Measurements from ENCODE around the gene EHD4.

The EHD4 gene

GRCh38 chr15:41937568-41937923, 34.8 kb downstream of the EHD4 start:
- H3K9me3 ChIP-seq (ENCODE audit: control insufficient read depth, low read depth, low read length): no peaks in the 10 kb centered on the region
- H3K36me3 ChIP-seq (ENCODE audit: control insufficient read depth, low read depth, low read length): peaks cover 6% of the 10 kb centered on the region
- H3K4me3 ChIP-seq (ENCODE audit: low read length): no peak overlapping the region
- no peaks in the 10 kb centered on the region for H3K27me3 ChIP-seq (ENCODE audit: control insufficient read depth, insufficient read depth, low read length)
- H3K27ac ChIP-seq (ENCODE audit: low read length): no peak overlapping the region
- H3K9ac ChIP-seq (ENCODE audit: low read length): no peak overlapping the region
- H3K4me1 ChIP-seq (ENCODE audit: control insufficient read depth, low read depth, low read length): peaks cover 6% of the 10 kb centered on the region

DNA sequence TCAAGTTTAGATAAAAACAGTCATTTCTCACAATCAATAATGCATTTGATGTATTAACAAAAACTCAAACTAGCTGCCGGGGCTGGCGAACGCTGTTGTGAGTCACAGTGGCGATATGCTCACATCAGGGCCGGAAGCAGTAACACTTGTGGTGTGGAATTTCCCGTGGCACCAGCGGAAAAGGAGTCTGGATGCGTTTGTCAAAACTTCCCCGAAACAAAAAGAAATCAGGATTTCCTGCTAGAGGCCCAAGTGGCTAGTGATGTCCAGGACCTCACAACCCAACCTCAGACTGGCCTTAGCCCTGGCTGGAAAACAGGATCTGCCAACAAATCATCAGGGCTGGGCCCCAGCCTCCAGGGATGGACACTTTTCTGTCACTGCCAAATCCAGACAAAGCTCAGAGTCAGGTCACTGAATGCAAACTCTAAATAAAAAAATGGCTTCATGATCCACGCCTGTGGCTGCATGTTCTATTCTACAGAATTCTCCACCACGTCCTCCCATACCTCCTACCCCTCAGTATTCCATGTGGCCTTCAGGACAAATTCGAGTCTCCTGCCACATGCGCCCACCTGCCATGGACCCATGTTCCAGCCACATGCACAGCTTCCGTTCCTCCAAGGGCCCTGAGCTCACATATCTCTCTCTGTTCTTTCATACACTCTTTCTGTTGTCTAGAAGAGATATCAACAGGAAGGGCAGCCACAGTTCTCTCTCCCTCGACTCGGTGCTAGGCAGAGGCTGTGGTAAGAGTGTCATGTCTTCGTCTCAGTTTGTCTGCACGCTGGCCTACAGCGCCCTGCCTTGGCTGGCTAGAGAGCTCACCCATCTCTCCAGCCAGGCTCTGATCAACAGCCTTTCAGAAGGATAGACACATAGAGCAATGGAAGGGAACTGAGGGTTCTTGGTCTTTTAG, 35.4 kb downstream of the EHD4 start:
- Histone ChIP-seq H3K9ac (ENCODE audit: low read length) (no peak overlapping the region), H3K4me1 (ENCODE audit: control insufficient read depth, low read depth, low read length) (peaks cover 6% of the 10 kb centered on the region), H3K36me3 (ENCODE audit: control insufficient read depth, low read depth, low read length) (peaks cover 6% of the 10 kb centered on the region), H3K9me3 (ENCODE audit: control insufficient read depth, low read depth, low read length) (no peaks in the 10 kb centered on the region), H3K27ac (ENCODE audit: low read length) (no peak overlapping the region), H3K27me3 (ENCODE audit: control insufficient read depth, insufficient read depth, low read length) (no peaks in the 10 kb centered on the region), H3K4me3 (ENCODE audit: low read length) (no peak overlapping the region)

GRCh38 chr15:41936155-41936554, 36.2 kb downstream of the EHD4 start:
- no peak overlapping the region for H3K27ac ChIP-seq (ENCODE audit: low read length)
- H3K9ac ChIP-seq (ENCODE audit: low read length): no peak overlapping the region
- H3K27me3 ChIP-seq (ENCODE audit: control insufficient read depth, insufficient read depth, low read length): no peaks in the 10 kb centered on the region
- no peak overlapping the region for H3K4me3 ChIP-seq (ENCODE audit: low read length)
- no peaks in the 10 kb centered on the region for H3K9me3 ChIP-seq (ENCODE audit: control insufficient read depth, low read depth, low read length)
- H3K4me1 ChIP-seq (ENCODE audit: control insufficient read depth, low read depth, low read length): peaks cover 6% of the 10 kb centered on the region
- H3K36me3 ChIP-seq (ENCODE audit: control insufficient read depth, low read depth, low read length): peaks cover 6% of the 10 kb centered on the region

- Histone ChIP-seq H3K9ac (ENCODE audit: low read length) (no peak overlapping the region), H3K9me3 (ENCODE audit: control insufficient read depth, low read depth, low read length) (no peaks in the 10 kb centered on the region), H3K36me3 (ENCODE audit: control insufficient read depth, low read depth, low read length) (peaks cover 6% of the 10 kb centered on the region), H3K4me1 (ENCODE audit: control insufficient read depth, low read depth, low read length) (peaks cover 6% of the 10 kb centered on the region), H3K27ac (ENCODE audit: low read length) (no peak overlapping the region), H3K4me3 (ENCODE audit: low read length) (no peak overlapping the region), H3K27me3 (ENCODE audit: control insufficient read depth, insufficient read depth, low read length) (no peaks in the 10 kb centered on the region)
These were observed 36.8 kb downstream of the EHD4 start for GRCh38 chr15:41935566-41936020.

- Histone ChIP-seq H3K36me3 (ENCODE audit: control insufficient read depth, low read depth, low read length) (no peaks in the 10 kb centered on the region), H3K4me3 (ENCODE audit: low read length) (no peak overlapping the region), H3K9ac (ENCODE audit: low read length) (no peak overlapping the region), H3K27me3 (ENCODE audit: control insufficient read depth, insufficient read depth, low read length) (no peaks in the 10 kb centered on the region), H3K9me3 (ENCODE audit: control insufficient read depth, low read depth, low read length) (no peaks in the 10 kb centered on the region), H3K4me1 (ENCODE audit: control insufficient read depth, low read depth, low read length) (peaks cover 6% of the 10 kb centered on the region), H3K27ac (ENCODE audit: low read length) (no peak overlapping the region)
These were observed 37.5 kb downstream of the EHD4 start for GRCh38 chr15:41934843-41935242.

- no peaks in the 10 kb centered on the region for H3K36me3 ChIP-seq (ENCODE audit: control insufficient read depth, low read depth, low read length)
- no peak overlapping the region for H3K4me3 ChIP-seq (ENCODE audit: low read length)
- H3K4me1 ChIP-seq (ENCODE audit: control insufficient read depth, low read depth, low read length): peaks cover 6% of the 10 kb centered on the region
- no peak overlapping the region for H3K27ac ChIP-seq (ENCODE audit: low read length)
- no peak overlapping the region for H3K9ac ChIP-seq (ENCODE audit: low read length)
- H3K9me3 ChIP-seq (ENCODE audit: control insufficient read depth, low read depth, low read length): no peaks in the 10 kb centered on the region
- no peaks in the 10 kb centered on the region for H3K27me3 ChIP-seq (ENCODE audit: control insufficient read depth, insufficient read depth, low read length)
These were observed 38.6 kb downstream of the EHD4 start for GRCh38 chr15:41933771-41934170.

GRCh38 chr15:41933326-41933725, 39.0 kb downstream of the EHD4 start:
- H3K4me1 ChIP-seq (ENCODE audit: control insufficient read depth, low read depth, low read length): peaks cover 6% of the 10 kb centered on the region
- H3K27me3 ChIP-seq (ENCODE audit: control insufficient read depth, insufficient read depth, low read length): no peaks in the 10 kb centered on the region
- no peak overlapping the region for H3K27ac ChIP-seq (ENCODE audit: low read length)
- no peak overlapping the region for H3K4me3 ChIP-seq (ENCODE audit: low read length)
- no peaks in the 10 kb centered on the region for H3K36me3 ChIP-seq (ENCODE audit: control insufficient read depth, low read depth, low read length)
- no peak overlapping the region for H3K9ac ChIP-seq (ENCODE audit: low read length)
- no peaks in the 10 kb centered on the region for H3K9me3 ChIP-seq (ENCODE audit: control insufficient read depth, low read depth, low read length)

- H3K4me3 ChIP-seq (ENCODE audit: low read length): no peak overlapping the region
- H3K27me3 ChIP-seq (ENCODE audit: control insufficient read depth, insufficient read depth, low read length): no peaks in the 10 kb centered on the region
- no peaks in the 10 kb centered on the region for H3K9me3 ChIP-seq (ENCODE audit: control insufficient read depth, low read depth, low read length)
- H3K36me3 ChIP-seq (ENCODE audit: control insufficient read depth, low read depth, low read length): no peaks in the 10 kb centered on the region
- peaks cover 6% of the 10 kb centered on the region for H3K4me1 ChIP-seq (ENCODE audit: control insufficient read depth, low read depth, low read length)
- H3K9ac ChIP-seq (ENCODE audit: low read length): no peak overlapping the region
- no peak overlapping the region for H3K27ac ChIP-seq (ENCODE audit: low read length)
These were observed 39.7 kb downstream of the EHD4 start for GRCh38 chr15:41932511-41933289.

DNA sequence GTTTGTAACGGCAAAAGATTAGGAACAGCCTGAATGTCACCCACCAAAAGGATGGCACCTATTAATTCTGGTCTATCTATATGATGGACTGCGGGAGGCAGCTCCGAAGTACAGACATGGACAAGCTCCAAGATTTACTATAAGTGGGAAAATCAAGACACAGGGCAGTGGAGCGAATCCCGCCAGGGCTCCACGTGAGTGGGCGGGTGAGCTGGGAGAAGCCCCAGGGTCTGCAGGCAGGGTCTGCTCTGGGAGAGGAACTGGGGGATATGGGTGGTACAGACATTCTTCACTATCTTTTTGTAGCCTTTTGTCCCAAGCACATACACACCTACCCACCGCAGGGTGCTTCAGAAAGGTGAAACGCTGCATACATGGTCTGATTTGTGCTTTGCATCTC, 40.3 kb downstream of the EHD4 start:
- H3K4me3 ChIP-seq (ENCODE audit: low read length): no peak overlapping the region
- H3K36me3 ChIP-seq (ENCODE audit: control insufficient read depth, low read depth, low read length): no peaks in the 10 kb centered on the region
- no peak overlapping the region for H3K9ac ChIP-seq (ENCODE audit: low read length)
- H3K4me1 ChIP-seq (ENCODE audit: control insufficient read depth, low read depth, low read length): peaks cover 6% of the 10 kb centered on the region
- H3K27me3 ChIP-seq (ENCODE audit: control insufficient read depth, insufficient read depth, low read length): no peaks in the 10 kb centered on the region
- no peak overlapping the region for H3K27ac ChIP-seq (ENCODE audit: low read length)
- H3K9me3 ChIP-seq (ENCODE audit: control insufficient read depth, low read depth, low read length): no peaks in the 10 kb centered on the region

DNA sequence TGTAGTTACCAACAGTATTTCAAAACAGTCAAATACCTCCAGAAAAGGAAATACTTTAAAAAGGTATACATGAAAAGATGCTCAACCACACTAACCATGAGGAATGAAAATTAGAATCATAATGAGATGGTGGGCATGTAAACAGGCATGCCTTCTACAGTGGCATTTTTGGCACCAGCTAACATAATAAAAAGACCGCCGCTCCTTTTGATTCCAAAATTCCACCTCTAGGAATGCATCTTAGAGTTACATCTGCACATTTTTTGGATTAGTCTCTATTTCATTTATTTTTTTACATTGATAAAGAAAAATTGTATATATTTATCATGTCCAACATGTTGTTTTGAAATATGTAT, 41.5 kb downstream of the EHD4 start:
- Histone ChIP-seq H3K27ac (ENCODE audit: low read length) (no peak overlapping the region), H3K4me3 (ENCODE audit: low read length) (no peak overlapping the region), H3K36me3 (ENCODE audit: control insufficient read depth, low read depth, low read length) (no peaks in the 10 kb centered on the region), H3K9me3 (ENCODE audit: control insufficient read depth, low read depth, low read length) (no peaks in the 10 kb centered on the region), H3K27me3 (ENCODE audit: control insufficient read depth, insufficient read depth, low read length) (no peaks in the 10 kb centered on the region), H3K4me1 (ENCODE audit: control insufficient read depth, low read depth, low read length) (peaks cover 6% of the 10 kb centered on the region), H3K9ac (ENCODE audit: low read length) (no peak overlapping the region)

DNA sequence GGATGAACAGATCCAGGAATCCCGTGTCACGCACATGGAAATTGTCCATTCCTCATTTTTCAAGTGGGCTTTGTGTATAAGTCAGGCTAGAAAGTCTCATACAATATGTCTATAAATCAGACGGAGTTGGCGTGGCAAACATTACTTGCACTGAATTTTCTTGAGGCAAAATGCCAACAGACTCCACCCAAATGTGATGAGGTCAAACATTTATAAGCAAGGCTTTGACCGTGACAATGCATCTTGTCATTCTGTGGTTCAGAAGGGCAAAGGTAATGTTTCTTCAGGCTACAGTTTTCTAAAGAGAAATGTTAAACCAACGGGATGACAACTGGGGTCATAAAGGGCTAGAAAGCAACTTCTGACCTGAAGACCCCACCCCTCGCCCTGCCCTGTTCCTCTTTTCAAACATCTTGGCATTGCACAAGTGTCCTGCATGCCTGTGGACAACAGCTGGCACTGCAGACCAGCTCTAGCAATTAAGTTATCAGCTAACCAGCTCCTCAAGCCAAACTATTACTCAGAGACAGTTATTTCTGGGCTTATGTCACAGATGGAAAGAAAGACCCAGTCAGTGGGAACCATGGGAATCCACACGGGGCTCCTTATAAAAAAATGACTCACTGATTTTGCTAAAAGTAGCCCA, 42.0 kb downstream of the EHD4 start:
- Histone ChIP-seq H3K9ac (ENCODE audit: low read length) (no peak overlapping the region), H3K9me3 (ENCODE audit: control insufficient read depth, low read depth, low read length) (no peaks in the 10 kb centered on the region), H3K27ac (ENCODE audit: low read length) (no peak overlapping the region), H3K36me3 (ENCODE audit: control insufficient read depth, low read depth, low read length) (no peaks in the 10 kb centered on the region), H3K4me3 (ENCODE audit: low read length) (no peak overlapping the region), H3K27me3 (ENCODE audit: control insufficient read depth, insufficient read depth, low read length) (no peaks in the 10 kb centered on the region), H3K4me1 (ENCODE audit: control insufficient read depth, low read depth, low read length) (peaks cover 6% of the 10 kb centered on the region)

Data from iPS-18a (cell line).